Keratinocyte (primary cell): ENCODE results near the gene ZNF644.

ENCODE experiments used
- CTCF ChIP-seq, 3 experiments: IDR thresholded peaks in 1 of 3; conservative IDR thresholded peaks in 1 of 3; optimal IDR thresholded peaks in 1 of 3; 2 replicates in 2 of 3; 3 replicates in 1 of 3; pipeline versions ENCODE3 to v1.5.1; 2011; ENCODE audit warnings: low read length in 3 of 3, mild to moderate bottlenecking in 3 of 3, moderate library complexity in 2 of 3, control low read depth in 1 of 3, inconsistent platforms in 1 of 3; ENCODE audit not compliant: insufficient read depth in 2 of 3; ENCODE audit errors: extremely low read depth in 1 of 3
- EZH2 ChIP-seq: IDR thresholded peaks from one replicate; pipeline ENCODE4 v1.6.1; 2012; ENCODE audit warnings: inconsistent platforms, mild to moderate bottlenecking, low read length, moderate library complexity

GRCh38 chr1:90911353-90911752, 110.5 kb downstream of the ZNF644 start:
- TF ChIP-seq CTCF (optimal IDR thresholded peaks at IDR 0.05 in 1 of 3, IDR thresholded peaks at IDR 0.05 in 1 of 3, conservative IDR thresholded peaks at IDR 0.05 in 1 of 3; ENCODE audit: extremely low read depth in 1 of 3, insufficient read depth in 2 of 3, low read length in 3 of 3) = no peak
- no peak for TF ChIP-seq EZH2
